HepG2 (cell line): ENCODE data around the gene CCDC57. TPM values are rescaled to one million over a fixed set of nuclear protein-coding genes. Genes with fewer than 3 reads are reported as not detected.

Source experiments
- BCL6 ChIP-seq: IDR thresholded peaks from 2 replicates; pipeline ENCODE4 v1.6.1; 2016; ENCODE audit warnings: missing genetic modification reagents, missing compliant biosample characterization
- CENPX ChIP-seq: sonication (generic); formaldehyde crosslinking; IDR thresholded peaks from 2 replicates; pipeline ENCODE4 v1.9.0; 2021; ENCODE audit warnings: mild to moderate bottlenecking, missing genetic modification reagents, moderate library complexity
- FOXO1 ChIP-seq: sonication (generic); formaldehyde crosslinking; IDR thresholded peaks from 2 replicates; pipeline ENCODE4 v1.4.0; 2020; ENCODE audit warnings: missing genetic modification reagents
- HNF4G ChIP-seq, 2 experiments: sonication (generic) in 1 of 2; formaldehyde crosslinking in 1 of 2; IDR thresholded peaks; 2 replicates each; pipeline versions ENCODE4 v1.4.0 to v1.6.1; 2011 to 2020; ENCODE audit warnings: borderline replicate concordance in 2 of 2, low read depth in 2 of 2, mild to moderate bottlenecking in 2 of 2, low read length in 1 of 2, missing genetic modification reagents in 1 of 2, moderate library complexity in 1 of 2
- MLLT10 ChIP-seq: sonication (generic); formaldehyde crosslinking; IDR thresholded peaks from 2 replicates; pipeline ENCODE4 v1.4.0; 2020; ENCODE audit warnings: missing genetic modification reagents
- NCOA5 ChIP-seq: sonication (generic); formaldehyde crosslinking; IDR thresholded peaks from 2 replicates; pipeline ENCODE4 v1.4.0; 2020; ENCODE audit warnings: missing genetic modification reagents
- RBFOX2 ChIP-seq: fragments of 200-400 bp; formaldehyde crosslinking; IDR thresholded peaks from 2 replicates; pipeline ENCODE4 v1.6.1; 2017; ENCODE audit warnings: low read depth, mild to moderate bottlenecking, low read length
- RBM39 ChIP-seq: fragments of 200-400 bp; formaldehyde crosslinking; IDR thresholded peaks from one replicate; pipeline ENCODE4 v1.6.1; 2018; ENCODE audit warnings: antibody characterized with exemption, mild to moderate bottlenecking, low read depth, low read length; ENCODE audit not compliant: poor library complexity, severe bottlenecking
- REL ChIP-seq: sonication (generic); formaldehyde crosslinking; conservative IDR thresholded peaks from 2 replicates; pipeline ENCODE4 v1.8.0; 2022; ENCODE audit warnings: mild to moderate bottlenecking, missing genetic modification reagents, moderate library complexity
- SMARCE1 ChIP-seq: fragments of 450-650 bp; IDR thresholded peaks from 2 replicates; pipeline ENCODE4 v1.6.1; 2017; ENCODE audit warnings: borderline replicate concordance
- SOX6 ChIP-seq, 2 experiments: fragments of 450-650 bp in 1 of 2; sonication (generic) in 1 of 2; formaldehyde crosslinking in 1 of 2; IDR thresholded peaks; 2 replicates each; pipeline versions ENCODE4 v1.4.0 to v1.6.1; 2017 to 2020; ENCODE audit warnings: antibody characterized with exemption in 1 of 2, mild to moderate bottlenecking in 1 of 2, missing genetic modification reagents in 1 of 2
- SP4 ChIP-seq: sonication (generic); formaldehyde crosslinking; IDR thresholded peaks from 2 replicates; pipeline ENCODE4 v1.8.1; 2023; ENCODE audit warnings: mild to moderate bottlenecking, missing genetic modification reagents
- ZEB1 ChIP-seq: IDR thresholded peaks from 2 replicates; pipeline ENCODE4 v1.6.1; 2012; ENCODE audit warnings: mild to moderate bottlenecking, low read depth, inconsistent platforms; ENCODE audit not compliant: insufficient replicate concordance
- ZNF232 ChIP-seq: sonication (generic); formaldehyde crosslinking; IDR thresholded peaks from 2 replicates; pipeline ENCODE4 v1.4.0; 2020; ENCODE audit warnings: missing genetic modification reagents, borderline replicate concordance
- ZNF264 ChIP-seq: sonication (generic); formaldehyde crosslinking; IDR thresholded peaks from 2 replicates; pipeline ENCODE4 v1.4.0; 2020; ENCODE audit warnings: missing genetic modification reagents
- ZNF850 ChIP-seq: sonication (generic); formaldehyde crosslinking; conservative IDR thresholded peaks from 2 replicates; pipeline ENCODE4 v1.9.0; 2021; ENCODE audit warnings: mild to moderate bottlenecking, missing genetic modification reagents
- polyA plus RNA-seq, 8 experiments: library from polyadenylated mRNA; depleted of rRNA in 3 of 8; stranded (reverse) in 7 of 8; unstranded in 1 of 8; fragments of >200 nt; fragmentation: Illumina TruSeq in 4 of 8; extraction: Trizol in 4 of 8; gene quantifications; 2 replicates each; pipeline versions ENCODE4 v1.2.1 to v1.2.3, GENCODE V29; 2011 to 2016; ENCODE audit warnings: low read depth in 4 of 8, missing spikeins in 1 of 8, mixed read lengths in 1 of 8; ENCODE audit not compliant: insufficient read depth in 1 of 8
- total RNA-seq, 5 experiments: library from RNA; depleted of rRNA; stranded (reverse); fragments of >200 nt; fragmentation: Illumina TruSeq; extraction: Trizol; gene quantifications; 2 replicates each; pipeline ENCODE4 v1.2.3, GENCODE V29; 2016; ENCODE audit warnings: low read depth in 1 of 5
- TF ChIP-seq, protein P1 (sequence below): sonication (generic); formaldehyde crosslinking; IDR thresholded peaks from 2 replicates; pipeline ENCODE4 v1.9.0; 2021; ENCODE audit warnings: missing genetic modification reagents, borderline replicate concordance
- TF ChIP-seq, protein P2 (sequence below): sonication (generic); formaldehyde crosslinking; IDR thresholded peaks from 2 replicates; pipeline ENCODE4 v1.5.0; 2020; ENCODE audit warnings: mild to moderate bottlenecking, missing genetic modification reagents
- TF ChIP-seq, protein P3 (sequence below): sonication (generic); formaldehyde crosslinking; IDR thresholded peaks from 2 replicates; pipeline ENCODE4 v1.8.0; 2022; ENCODE audit warnings: mild to moderate bottlenecking, missing genetic modification reagents, borderline replicate concordance
- TF ChIP-seq, protein P4 (sequence below): sonication (generic); formaldehyde crosslinking; IDR thresholded peaks from 2 replicates; pipeline ENCODE4 v1.4.0; 2020; ENCODE audit warnings: missing genetic modification reagents

The CCDC57 gene
- total and polyA plus RNA-seq, 2 of the 13 experiments (the other 11 are each of a cell fraction or from before 2014, with no cell fraction given): 59.3 to 59.9 TPM

DNA sequence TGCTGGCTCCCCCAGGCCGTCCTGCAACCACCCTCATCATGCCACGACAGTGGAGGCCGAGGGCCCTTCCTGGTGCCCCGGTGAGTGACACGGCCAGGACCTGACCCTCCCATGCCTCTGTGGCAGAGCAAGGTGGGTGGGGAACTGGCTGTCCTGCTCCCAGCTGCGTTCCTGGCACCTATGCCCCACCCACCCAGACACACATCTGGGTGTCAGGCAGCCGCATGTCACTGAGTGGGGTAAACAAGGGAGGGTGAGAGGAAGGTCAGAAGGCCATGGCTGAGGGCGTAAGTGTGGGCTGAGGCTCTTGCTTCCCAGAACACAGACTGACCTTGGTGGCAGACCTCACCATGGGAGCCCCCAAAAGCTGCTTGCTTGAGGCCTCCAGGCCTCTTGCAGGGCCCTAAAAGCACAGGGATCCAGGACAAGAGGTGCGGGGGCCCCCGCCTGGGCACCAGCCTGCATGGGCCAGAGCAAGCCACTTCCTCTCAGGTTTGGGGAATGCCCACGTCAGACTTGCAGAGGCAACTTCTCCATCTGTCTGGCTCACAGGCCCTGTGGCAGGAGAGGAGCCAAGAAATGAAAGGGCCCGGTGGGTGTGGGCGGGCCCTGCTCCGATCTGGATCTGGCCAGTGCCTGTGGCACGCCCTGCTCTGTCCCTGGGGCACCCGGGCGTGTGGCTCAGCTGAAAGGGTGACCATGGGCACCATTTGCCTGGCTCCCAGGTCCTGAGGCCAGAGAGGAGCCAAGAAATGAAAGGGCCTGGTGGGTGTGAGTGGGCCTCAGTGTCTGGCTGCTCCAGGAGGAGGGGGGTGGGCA lies 3.9 kb upstream of the CCDC57 start (continued):
- TF ChIP-seq RBM39 (peak; percentile 82), ZNF232 (CRISPR knock-in tag) (no peak), FOXO1 (CRISPR knock-in tag) (peak; percentile 92), BCL6 (CRISPR knock-in tag) (peak; percentile 66), CENPX (CRISPR knock-in tag) (no peak), ZNF264 (CRISPR knock-in tag) (no peak), SP4 (CRISPR knock-in tag) (no peak), SOX6 (IDR thresholded peaks at IDR 0.05) (no peak), SOX6 (CRISPR knock-in tag; IDR thresholded peaks at IDR 0.05) (no peak; the same call in 1 of the 2 replicates), ZEB1 (no peak), ZNF850 (CRISPR knock-in tag) (no peak), NCOA5 (CRISPR knock-in tag) (no peak), RBFOX2 (no peak; the same call in none of the 2 replicates), REL (CRISPR knock-in tag) (no peak), HNF4G (IDR thresholded peaks at IDR 0.05; ENCODE audit: borderline replicate concordance, low read depth, low read length) (no peak), HNF4G (CRISPR knock-in tag; IDR thresholded peaks at IDR 0.05; ENCODE audit: borderline replicate concordance, low read depth) (no peak), MLLT10 (CRISPR knock-in tag) (no peak), SMARCE1 (no peak)
- TF ChIP-seq, protein P1, sequence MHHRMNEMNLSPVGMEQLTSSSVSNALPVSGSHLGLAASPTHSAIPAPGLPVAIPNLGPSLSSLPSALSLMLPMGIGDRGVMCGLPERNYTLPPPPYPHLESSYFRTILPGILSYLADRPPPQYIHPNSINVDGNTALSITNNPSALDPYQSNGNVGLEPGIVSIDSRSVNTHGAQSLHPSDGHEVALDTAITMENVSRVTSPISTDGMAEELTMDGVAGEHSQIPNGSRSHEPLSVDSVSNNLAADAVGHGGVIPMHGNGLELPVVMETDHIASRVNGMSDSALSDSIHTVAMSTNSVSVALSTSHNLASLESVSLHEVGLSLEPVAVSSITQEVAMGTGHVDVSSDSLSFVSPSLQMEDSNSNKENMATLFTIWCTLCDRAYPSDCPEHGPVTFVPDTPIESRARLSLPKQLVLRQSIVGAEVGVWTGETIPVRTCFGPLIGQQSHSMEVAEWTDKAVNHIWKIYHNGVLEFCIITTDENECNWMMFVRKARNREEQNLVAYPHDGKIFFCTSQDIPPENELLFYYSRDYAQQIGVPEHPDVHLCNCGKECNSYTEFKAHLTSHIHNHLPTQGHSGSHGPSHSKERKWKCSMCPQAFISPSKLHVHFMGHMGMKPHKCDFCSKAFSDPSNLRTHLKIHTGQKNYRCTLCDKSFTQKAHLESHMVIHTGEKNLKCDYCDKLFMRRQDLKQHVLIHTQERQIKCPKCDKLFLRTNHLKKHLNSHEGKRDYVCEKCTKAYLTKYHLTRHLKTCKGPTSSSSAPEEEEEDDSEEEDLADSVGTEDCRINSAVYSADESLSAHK (CRISPR knock-in tag): no peak
- TF ChIP-seq, protein P2, sequence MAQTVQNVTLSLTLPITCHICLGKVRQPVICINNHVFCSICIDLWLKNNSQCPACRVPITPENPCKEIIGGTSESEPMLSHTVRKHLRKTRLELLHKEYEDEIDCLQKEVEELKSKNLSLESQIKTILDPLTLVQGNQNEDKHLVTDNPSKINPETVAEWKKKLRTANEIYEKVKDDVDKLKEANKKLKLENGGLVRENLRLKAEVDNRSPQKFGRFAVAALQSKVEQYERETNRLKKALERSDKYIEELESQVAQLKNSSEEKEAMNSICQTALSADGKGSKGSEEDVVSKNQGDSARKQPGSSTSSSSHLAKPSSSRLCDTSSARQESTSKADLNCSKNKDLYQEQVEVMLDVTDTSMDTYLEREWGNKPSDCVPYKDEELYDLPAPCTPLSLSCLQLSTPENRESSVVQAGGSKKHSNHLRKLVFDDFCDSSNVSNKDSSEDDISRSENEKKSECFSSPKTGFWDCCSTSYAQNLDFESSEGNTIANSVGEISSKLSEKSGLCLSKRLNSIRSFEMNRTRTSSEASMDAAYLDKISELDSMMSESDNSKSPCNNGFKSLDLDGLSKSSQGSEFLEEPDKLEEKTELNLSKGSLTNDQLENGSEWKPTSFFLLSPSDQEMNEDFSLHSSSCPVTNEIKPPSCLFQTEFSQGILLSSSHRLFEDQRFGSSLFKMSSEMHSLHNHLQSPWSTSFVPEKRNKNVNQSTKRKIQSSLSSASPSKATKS (CRISPR knock-in tag): no peak
- TF ChIP-seq, protein P3, sequence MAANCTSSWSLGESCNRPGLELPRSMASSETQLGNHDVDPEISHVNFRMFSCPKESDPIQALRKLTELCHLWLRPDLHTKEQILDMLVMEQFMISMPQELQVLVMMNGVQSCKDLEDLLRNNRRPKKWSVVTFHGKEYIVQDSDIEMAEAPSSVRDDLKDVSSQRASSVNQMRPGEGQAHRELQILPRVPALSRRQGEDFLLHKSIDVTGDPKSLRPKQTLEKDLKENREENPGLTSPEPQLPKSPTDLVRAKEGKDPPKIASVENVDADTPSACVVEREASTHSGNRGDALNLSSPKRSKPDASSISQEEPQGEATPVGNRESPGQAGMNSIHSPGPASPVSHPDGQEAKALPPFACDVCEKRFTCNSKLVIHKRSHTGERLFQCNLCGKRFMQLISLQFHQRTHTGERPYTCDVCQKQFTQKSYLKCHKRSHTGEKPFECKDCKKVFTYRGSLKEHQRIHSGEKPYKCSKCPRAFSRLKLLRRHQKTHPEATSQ: no peak
- TF ChIP-seq, protein P4, sequence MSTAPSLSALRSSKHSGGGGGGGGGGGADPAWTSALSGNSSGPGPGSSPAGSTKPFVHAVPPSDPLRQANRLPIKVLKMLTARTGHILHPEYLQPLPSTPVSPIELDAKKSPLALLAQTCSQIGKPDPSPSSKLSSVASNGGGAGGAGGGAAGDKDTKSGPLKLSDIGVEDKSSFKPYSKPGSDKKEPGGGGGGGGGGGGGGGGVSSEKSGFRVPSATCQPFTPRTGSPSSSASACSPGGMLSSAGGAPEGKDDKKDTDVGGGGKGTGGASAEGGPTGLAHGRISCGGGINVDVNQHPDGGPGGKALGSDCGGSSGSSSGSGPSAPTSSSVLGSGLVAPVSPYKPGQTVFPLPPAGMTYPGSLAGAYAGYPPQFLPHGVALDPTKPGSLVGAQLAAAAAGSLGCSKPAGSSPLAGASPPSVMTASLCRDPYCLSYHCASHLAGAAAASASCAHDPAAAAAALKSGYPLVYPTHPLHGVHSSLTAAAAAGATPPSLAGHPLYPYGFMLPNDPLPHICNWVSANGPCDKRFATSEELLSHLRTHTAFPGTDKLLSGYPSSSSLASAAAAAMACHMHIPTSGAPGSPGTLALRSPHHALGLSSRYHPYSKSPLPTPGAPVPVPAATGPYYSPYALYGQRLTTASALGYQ: no peak
